SK-N-SH (cell line): ENCODE results near the gene DECR2. TPM values are rescaled to one million over a fixed set of nuclear protein-coding genes. Genes with fewer than 3 reads are reported as not detected.

Experiments used
- CTCF ChIA-PET: fragments of 300-600, 350-600 bp; formaldehyde crosslinking; extraction: SDS; loops from one replicate; lab custom pipeline; 2021; lab: Yijun Ruan, JAX
- POLR2A ChIA-PET: fragments of 350-600 bp; sonication (Branson Sonifier 250); formaldehyde crosslinking; extraction: SDS; loops from one replicate; lab custom pipeline; 2020; ENCODE audit warnings: antibody characterized with exemption, inconsistent platforms; lab: Yijun Ruan, JAX
- DNase-seq: peaks from one replicate; pipeline ENCODE4 v3.0.0; 2012
- H2AFZ ChIP-seq: fragments of 200-600 bp; sonication (generic); 2 replicates; pipeline ENCODE4 v1.8.1; 2016; ENCODE audit warnings: antibody characterized with exemption, mild to moderate bottlenecking, low read depth
- H3F3A ChIP-seq: fragments of 200-600 bp; sonication (generic); replicated peaks from 2 replicates; pipeline ENCODE3; 2016; ENCODE audit warnings: antibody characterized with exemption, mild to moderate bottlenecking; ENCODE audit not compliant: insufficient read depth
- H3K27ac ChIP-seq, 2 experiments: fragments of 200-500 bp in 1 of 2; fragments of 200-600 bp in 1 of 2; sonication (Bioruptor generic) in 1 of 2; sonication (generic), shearing (Covaris generic) in 1 of 2; 2 replicates each; pipeline versions ENCODE4 v1.5.1 to v1.6.1; 2014 to 2016; ENCODE audit warnings: low read depth in 2 of 2, inconsistent platforms in 1 of 2, low read length in 1 of 2, mild to moderate bottlenecking in 1 of 2, mixed read lengths in 1 of 2
- H3K27me3 ChIP-seq: fragments of 200-600 bp; sonication (generic), shearing (Covaris generic); 2 replicates; pipeline ENCODE4 v1.6.1; 2016; ENCODE audit warnings: mixed run types; ENCODE audit not compliant: insufficient read depth
- H3K36me3 ChIP-seq, 2 experiments: fragments of 200-500 bp in 1 of 2; fragments of 200-600 bp in 1 of 2; sonication (Bioruptor generic) in 1 of 2; sonication (generic) in 1 of 2; replicated peaks in 1 of 2; 2 replicates each; pipeline versions ENCODE3 to v1.5.1; 2014 to 2016; ENCODE audit warnings: low read length in 1 of 2, mild to moderate bottlenecking in 1 of 2; ENCODE audit not compliant: insufficient read depth in 2 of 2, control insufficient read depth in 1 of 2
- H3K4me1 ChIP-seq, 2 experiments: fragments of 200-500 bp in 1 of 2; fragments of 200-600 bp in 1 of 2; sonication (Bioruptor generic) in 1 of 2; sonication (generic), shearing (Covaris generic) in 1 of 2; 2 replicates each; pipeline versions ENCODE4 v1.5.1 to v1.6.1; 2014 to 2016; ENCODE audit warnings: low read depth in 1 of 2, low read length in 1 of 2, mixed run types in 1 of 2; ENCODE audit not compliant: insufficient read depth in 2 of 2, control insufficient read depth in 1 of 2
- H3K4me2 ChIP-seq: fragments of 200-600 bp; sonication (generic), shearing (Covaris generic); 2 replicates; pipeline ENCODE4 v1.6.1; 2017; ENCODE audit warnings: mixed run types
- H3K4me3 ChIP-seq, 2 experiments: fragments of 200-500 bp in 1 of 2; fragments of 200-600 bp in 1 of 2; sonication (Bioruptor generic) in 1 of 2; sonication (generic), shearing (Covaris generic) in 1 of 2; 2 replicates each; pipeline versions ENCODE4 v1.5.1 to v1.8.1; 2014 to 2016; ENCODE audit warnings: low read depth in 2 of 2, inconsistent platforms in 1 of 2, low read length in 1 of 2, mild to moderate bottlenecking in 1 of 2, mixed read lengths in 1 of 2, moderate library complexity in 1 of 2
- H3K79me2 ChIP-seq: fragments of 200-600 bp; sonication (generic); 2 replicates; pipeline ENCODE4 v1.8.1; 2017; ENCODE audit warnings: mild to moderate bottlenecking; ENCODE audit not compliant: insufficient read depth
- H3K9ac ChIP-seq: fragments of 200-600 bp; sonication (generic); 2 replicates; pipeline ENCODE4 v1.6.1; 2017; ENCODE audit warnings: mixed run types
- H3K9me2 ChIP-seq: fragments of 200-600 bp; sonication (generic); 2 replicates; pipeline ENCODE4 v1.6.1; 2017; ENCODE audit warnings: mixed run types
- H3K9me3 ChIP-seq: fragments of 200-600 bp; sonication (generic); 2 replicates; pipeline ENCODE4 v1.6.1; 2017; ENCODE audit warnings: mixed run types, mild to moderate bottlenecking, moderate library complexity
- H4K20me1 ChIP-seq: fragments of 200-600 bp; sonication (generic); 2 replicates; pipeline ENCODE4 v1.6.1; 2017; ENCODE audit warnings: mild to moderate bottlenecking, mixed run types; ENCODE audit not compliant: insufficient read depth
- CHD2 ChIP-seq: fragments of 150-350 bp; IDR thresholded peaks from 2 replicates; pipeline ENCODE4 v1.6.1; 2018; ENCODE audit warnings: low read length; ENCODE audit not compliant: partially characterized antibody
- ELF1 ChIP-seq: IDR thresholded peaks from 2 replicates; pipeline ENCODE4 v1.4.0; 2012
- EZH2phosphoT487 ChIP-seq: fragments of 200-600 bp; sonication (generic); IDR thresholded peaks from 2 replicates; pipeline ENCODE4 v1.6.1; 2017; ENCODE audit warnings: low read depth, mixed run types, mild to moderate bottlenecking, antibody characterized with exemption, moderate library complexity, borderline replicate concordance
- FOSL2 ChIP-seq: IDR thresholded peaks from 2 replicates; pipeline ENCODE4 v1.4.0; 2012; ENCODE audit warnings: low read depth, mild to moderate bottlenecking, moderate library complexity, borderline replicate concordance
- FOXJ3 ChIP-seq: sonication (generic); formaldehyde crosslinking; IDR thresholded peaks from 2 replicates; pipeline ENCODE4 v1.5.1; 2020; ENCODE audit warnings: mild to moderate bottlenecking, missing genetic modification reagents
- FOXM1 ChIP-seq: IDR thresholded peaks from 2 replicates; pipeline ENCODE4 v1.4.0; 2012; ENCODE audit warnings: low read depth, mild to moderate bottlenecking
- GABPA ChIP-seq: IDR thresholded peaks from 2 replicates; pipeline ENCODE4 v1.4.0; 2012; ENCODE audit warnings: low read depth, mild to moderate bottlenecking
- GATA2 ChIP-seq: sonication (generic); formaldehyde crosslinking; IDR thresholded peaks from 2 replicates; pipeline ENCODE4 v1.5.0; 2020; ENCODE audit warnings: mild to moderate bottlenecking, missing genetic modification reagents
- NFIC ChIP-seq: IDR thresholded peaks from 2 replicates; pipeline ENCODE4 v1.4.0; 2012; ENCODE audit warnings: borderline replicate concordance
- NRF1 ChIP-seq: IDR thresholded peaks from 2 replicates; pipeline ENCODE4 v1.6.1; 2012; ENCODE audit warnings: low read depth, mild to moderate bottlenecking, low read length
- RCOR1 ChIP-seq: fragments of 150-350 bp; IDR thresholded peaks from 2 replicates; pipeline ENCODE4 v1.6.1; 2017; ENCODE audit warnings: antibody characterized with exemption, low read length
- RXRA ChIP-seq: IDR thresholded peaks from 2 replicates; pipeline ENCODE4 v1.4.0; 2012; ENCODE audit warnings: low read depth, mild to moderate bottlenecking, borderline replicate concordance
- SIN3A ChIP-seq: IDR thresholded peaks from 2 replicates; pipeline ENCODE4 v1.6.1; 2012; ENCODE audit warnings: low read depth, mild to moderate bottlenecking, low read length, moderate library complexity, borderline replicate concordance
- SMC3 ChIP-seq: IDR thresholded peaks from 2 replicates; pipeline ENCODE4 v1.6.1; 2012; ENCODE audit warnings: low read depth, low read length, improper control_type of control experiment
- TAF1 ChIP-seq: IDR thresholded peaks from 2 replicates; pipeline ENCODE4 v1.6.1; 2012; ENCODE audit warnings: low read depth, mild to moderate bottlenecking, low read length, moderate library complexity, borderline replicate concordance
- TCF12 ChIP-seq: IDR thresholded peaks from 2 replicates; pipeline ENCODE4 v1.4.0; 2012
- TEAD4 ChIP-seq: IDR thresholded peaks from 2 replicates; pipeline ENCODE4 v1.4.0; 2012; ENCODE audit warnings: mild to moderate bottlenecking, borderline replicate concordance; ENCODE audit not compliant: insufficient read depth
- YY1 ChIP-seq: IDR thresholded peaks from 2 replicates; pipeline ENCODE4 v1.4.0; 2012; ENCODE audit warnings: low read depth, mild to moderate bottlenecking
- WGBS: methylation state at CpG from one replicate; pipeline ENCODE4 v1.1.6; 2017; ENCODE audit warnings: low lambda C conversion rate; 5-methylcytosine and 5-hydroxymethylcytosine counted together
- polyA plus RNA-seq, 3 experiments: library from polyadenylated mRNA; depleted of rRNA; stranded (reverse); fragments of >200 nt; gene quantifications; 2 replicates each; pipeline ENCODE4 v1.2.3, GENCODE V29; 2012
- TF ChIP-seq, protein P1 (sequence below): fragments of 150-350 bp; IDR thresholded peaks from 2 replicates; pipeline ENCODE4 v1.6.1; 2016; ENCODE audit warnings: mild to moderate bottlenecking, low read depth, low read length
- TF ChIP-seq, protein P2 (sequence below): fragments of 150-350 bp; IDR thresholded peaks from 2 replicates; pipeline ENCODE4 v1.6.1; 2017; ENCODE audit warnings: antibody characterized with exemption, low read length, low read depth, borderline replicate concordance
- TF ChIP-seq, protein P3 (sequence below): IDR thresholded peaks from 2 replicates; pipeline ENCODE4; 2012
- TF ChIP-seq, protein P4 (sequence below): IDR thresholded peaks from 2 replicates; pipeline ENCODE4 v1.4.0; 2012; ENCODE audit warnings: low read depth

Gene DECR2
- polyA plus RNA-seq, 1 of the 3 experiments (the other 2 are of a cell fraction), result 53.0 TPM

DNA sequence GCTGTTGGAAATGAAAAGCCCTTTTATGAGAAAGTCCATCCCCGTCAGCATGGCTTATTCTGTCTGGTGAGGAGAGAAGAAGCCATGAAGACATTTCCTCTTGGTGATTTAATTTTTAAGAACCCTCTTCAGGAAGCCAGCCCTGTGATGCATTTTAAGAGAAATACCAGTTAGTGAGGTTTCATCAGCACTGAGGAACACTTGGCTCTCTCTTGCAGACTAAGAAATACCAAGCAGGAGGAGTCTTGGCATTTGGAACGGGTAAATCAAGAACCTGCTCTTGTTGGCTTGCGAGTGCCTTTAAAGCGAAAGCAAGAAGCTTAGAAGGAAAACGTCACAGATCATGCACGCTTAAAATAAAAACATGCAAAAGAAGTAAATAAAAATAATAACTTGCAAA is 41.3 kb downstream of the DECR2 start:
- Histone ChIP-seq H3K4me2 (no peak overlapping the region), H3K4me3 (no peak overlapping the region), H3K9me3 (no peaks in the 10 kb centered on the region), H3K27ac (no peak overlapping the region), H3K79me2 (peaks cover 94% of the 10 kb centered on the region), H3K9ac (no peak overlapping the region), H4K20me1 (peaks cover 61% of the 10 kb centered on the region), H3K4me1 (peaks cover 0 to 11% of the 10 kb centered on the region in 2 experiments; a peak in 1 of 4 replicates), H3K9me2 (no peaks in the 10 kb centered on the region), H3K36me3 (no peaks in the 10 kb centered on the region), H2AFZ (no peak overlapping the region), H3F3A (no peaks in the 10 kb centered on the region), H3K27me3 (no peaks in the 10 kb centered on the region)
- POLR2A ChIA-PET, result no interaction called here
- CTCF ChIA-PET, result interaction anchor here (0.7 kb wide), 1 partner anchor 367 kb away, joined by 3 read pairs; no protein-coding TSS in a partner anchor
- DNase-seq, result no peak
- no peak for TF ChIP-seq YY1
- TF ChIP-seq, protein P1, sequence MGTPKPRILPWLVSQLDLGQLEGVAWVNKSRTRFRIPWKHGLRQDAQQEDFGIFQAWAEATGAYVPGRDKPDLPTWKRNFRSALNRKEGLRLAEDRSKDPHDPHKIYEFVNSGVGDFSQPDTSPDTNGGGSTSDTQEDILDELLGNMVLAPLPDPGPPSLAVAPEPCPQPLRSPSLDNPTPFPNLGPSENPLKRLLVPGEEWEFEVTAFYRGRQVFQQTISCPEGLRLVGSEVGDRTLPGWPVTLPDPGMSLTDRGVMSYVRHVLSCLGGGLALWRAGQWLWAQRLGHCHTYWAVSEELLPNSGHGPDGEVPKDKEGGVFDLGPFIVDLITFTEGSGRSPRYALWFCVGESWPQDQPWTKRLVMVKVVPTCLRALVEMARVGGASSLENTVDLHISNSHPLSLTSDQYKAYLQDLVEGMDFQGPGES, result no peak
- no peak for TF ChIP-seq NRF1
- TF ChIP-seq TCF12, result no peak
- no peak for TF ChIP-seq TEAD4
- no peak for TF ChIP-seq NFIC
- no peak for TF ChIP-seq FOXM1
- TF ChIP-seq, protein P2, sequence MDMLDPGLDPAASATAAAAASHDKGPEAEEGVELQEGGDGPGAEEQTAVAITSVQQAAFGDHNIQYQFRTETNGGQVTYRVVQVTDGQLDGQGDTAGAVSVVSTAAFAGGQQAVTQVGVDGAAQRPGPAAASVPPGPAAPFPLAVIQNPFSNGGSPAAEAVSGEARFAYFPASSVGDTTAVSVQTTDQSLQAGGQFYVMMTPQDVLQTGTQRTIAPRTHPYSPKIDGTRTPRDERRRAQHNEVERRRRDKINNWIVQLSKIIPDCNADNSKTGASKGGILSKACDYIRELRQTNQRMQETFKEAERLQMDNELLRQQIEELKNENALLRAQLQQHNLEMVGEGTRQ, result no peak
- no peak for TF ChIP-seq ELF1
- TF ChIP-seq, protein P3, sequence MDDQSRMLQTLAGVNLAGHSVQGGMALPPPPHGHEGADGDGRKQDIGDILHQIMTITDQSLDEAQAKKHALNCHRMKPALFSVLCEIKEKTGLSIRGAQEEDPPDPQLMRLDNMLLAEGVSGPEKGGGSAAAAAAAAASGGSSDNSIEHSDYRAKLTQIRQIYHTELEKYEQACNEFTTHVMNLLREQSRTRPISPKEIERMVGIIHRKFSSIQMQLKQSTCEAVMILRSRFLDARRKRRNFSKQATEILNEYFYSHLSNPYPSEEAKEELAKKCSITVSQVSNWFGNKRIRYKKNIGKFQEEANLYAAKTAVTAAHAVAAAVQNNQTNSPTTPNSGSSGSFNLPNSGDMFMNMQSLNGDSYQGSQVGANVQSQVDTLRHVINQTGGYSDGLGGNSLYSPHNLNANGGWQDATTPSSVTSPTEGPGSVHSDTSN, result no peak
- TF ChIP-seq SIN3A, result no peak
- TF ChIP-seq RCOR1, result no peak
- TF ChIP-seq, protein P4, sequence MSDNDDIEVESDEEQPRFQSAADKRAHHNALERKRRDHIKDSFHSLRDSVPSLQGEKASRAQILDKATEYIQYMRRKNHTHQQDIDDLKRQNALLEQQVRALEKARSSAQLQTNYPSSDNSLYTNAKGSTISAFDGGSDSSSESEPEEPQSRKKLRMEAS, result no peak
- TF ChIP-seq EZH2phosphoT487, result no peak
- TF ChIP-seq, all 33 proteins: peak for 0
- 91% methylated on average over 6 of the region's 6 CpGs for WGBS

DNA sequence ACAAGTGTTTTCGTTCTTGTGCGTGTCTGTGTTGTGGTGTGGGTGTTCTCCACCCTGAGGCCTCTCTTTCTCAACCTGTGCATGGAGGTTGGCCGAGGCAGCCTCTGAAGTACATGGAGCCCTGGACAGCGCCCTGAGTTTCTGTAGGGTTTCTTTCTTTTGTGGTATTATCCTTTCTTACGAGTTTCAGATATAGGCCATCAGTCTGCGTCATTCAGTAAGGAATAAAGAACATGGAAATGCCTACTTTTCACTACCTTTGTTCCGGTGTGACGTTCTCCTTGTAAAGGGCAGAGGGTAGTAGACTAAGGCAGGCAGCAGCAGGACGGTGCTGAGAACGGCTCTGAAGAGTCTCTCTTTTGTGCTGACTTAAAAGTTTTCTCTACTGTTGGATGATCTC is 42.3 kb downstream of the DECR2 start:
- POLR2A ChIA-PET, result no interaction called here
- Histone ChIP-seq H3K4me3 (no peak overlapping the region), H3K9me3 (no peaks in the 10 kb centered on the region), H4K20me1 (peaks cover 57% of the 10 kb centered on the region), H3K79me2 (peaks cover 90% of the 10 kb centered on the region), H3K36me3 (no peaks in the 10 kb centered on the region), H3K9me2 (no peaks in the 10 kb centered on the region), H3K4me2 (no peak overlapping the region), H2AFZ (no peak overlapping the region), H3K9ac (no peak overlapping the region), H3K27me3 (no peaks in the 10 kb centered on the region), H3K4me1 (peaks cover 0 to 11% of the 10 kb centered on the region in 2 experiments; a peak in 1 of 4 replicates), H3F3A (no peaks in the 10 kb centered on the region), H3K27ac (no peak overlapping the region)
- TF ChIP-seq FOSL2, result no peak
- TF ChIP-seq, protein P2, result no peak
- no peak for TF ChIP-seq RXRA
- TF ChIP-seq GATA2 (CRISPR knock-in tag), result no peak
- no peak for TF ChIP-seq GABPA
- TF ChIP-seq FOXJ3, result no peak
- TF ChIP-seq, protein P3, result no peak
- no peak for TF ChIP-seq TCF12
- TF ChIP-seq CHD2, result no peak
- no peak for TF ChIP-seq SMC3
- TF ChIP-seq TAF1, result no peak
- TF ChIP-seq TEAD4, result no peak
- no peak for TF ChIP-seq EZH2phosphoT487
- CTCF ChIA-PET, result no interaction called here
- DNase-seq, result no peak
- WGBS, result 92% methylated on average over 10 of the region's 10 CpGs
